ENCODE results near the gene ZFYVE28.

GRCh38 chr4:2397596-2398379, 20.7 kb downstream of the ZFYVE28 start:
- TF ChIP-seq CTCF (IDR thresholded peaks at IDR 0.05) = no peak
- no peak for TF ChIP-seq EZH2 (IDR thresholded peaks at IDR 0.05)
- TF ChIP-seq EZH2phosphoT487 (IDR thresholded peaks at IDR 0.05) = no peak
